C4-2B (cell line): ENCODE data around the gene TESK2.

Experiments used
- ZFX ChIP-seq: fragments of 450-650 bp; IDR thresholded peaks from 2 replicates; pipeline ENCODE4 v1.6.1; 2017
- TF ChIP-seq, protein P1 (sequence below): fragments of 450-650 bp; conservative IDR thresholded peaks from 2 replicates; pipeline ENCODE4 v1.5.1; 2017; ENCODE audit warnings: mild to moderate bottlenecking

DNA sequence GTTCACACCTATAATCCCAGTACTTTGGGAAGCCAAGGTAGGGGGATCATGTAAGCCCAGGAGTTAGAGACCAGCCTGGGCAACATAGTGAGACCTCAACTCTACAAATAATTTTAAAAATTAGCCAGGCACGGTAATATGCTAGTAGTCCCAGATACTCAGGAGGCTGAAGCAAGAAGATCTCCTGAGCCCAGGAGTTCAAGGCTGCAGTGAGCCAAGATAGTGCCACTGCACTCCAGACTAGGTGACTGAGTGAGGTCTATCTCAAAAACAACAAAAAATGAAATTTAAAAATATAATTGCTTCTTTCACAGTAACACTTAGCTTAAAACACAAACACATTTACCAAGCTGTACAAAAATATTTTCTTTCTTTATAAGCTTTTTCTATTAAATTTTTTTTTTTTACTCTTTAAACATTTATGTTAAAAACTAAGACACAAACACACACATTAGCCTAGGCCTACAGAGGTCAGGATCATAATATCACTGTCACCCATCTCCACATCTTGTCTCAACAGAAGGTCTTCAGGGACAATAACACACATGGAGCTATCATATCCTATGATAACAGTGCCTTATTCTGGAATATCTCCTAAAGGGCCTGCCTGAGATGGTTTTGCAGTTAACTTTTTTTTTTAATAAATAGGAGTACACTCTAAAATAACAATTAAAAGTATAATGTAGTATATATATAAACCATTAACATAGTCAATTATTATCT, 43.9 kb downstream of the TESK2 start:
- TF ChIP-seq, protein P1, sequence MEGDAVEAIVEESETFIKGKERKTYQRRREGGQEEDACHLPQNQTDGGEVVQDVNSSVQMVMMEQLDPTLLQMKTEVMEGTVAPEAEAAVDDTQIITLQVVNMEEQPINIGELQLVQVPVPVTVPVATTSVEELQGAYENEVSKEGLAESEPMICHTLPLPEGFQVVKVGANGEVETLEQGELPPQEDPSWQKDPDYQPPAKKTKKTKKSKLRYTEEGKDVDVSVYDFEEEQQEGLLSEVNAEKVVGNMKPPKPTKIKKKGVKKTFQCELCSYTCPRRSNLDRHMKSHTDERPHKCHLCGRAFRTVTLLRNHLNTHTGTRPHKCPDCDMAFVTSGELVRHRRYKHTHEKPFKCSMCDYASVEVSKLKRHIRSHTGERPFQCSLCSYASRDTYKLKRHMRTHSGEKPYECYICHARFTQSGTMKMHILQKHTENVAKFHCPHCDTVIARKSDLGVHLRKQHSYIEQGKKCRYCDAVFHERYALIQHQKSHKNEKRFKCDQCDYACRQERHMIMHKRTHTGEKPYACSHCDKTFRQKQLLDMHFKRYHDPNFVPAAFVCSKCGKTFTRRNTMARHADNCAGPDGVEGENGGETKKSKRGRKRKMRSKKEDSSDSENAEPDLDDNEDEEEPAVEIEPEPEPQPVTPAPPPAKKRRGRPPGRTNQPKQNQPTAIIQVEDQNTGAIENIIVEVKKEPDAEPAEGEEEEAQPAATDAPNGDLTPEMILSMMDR: no peak
- no peak for TF ChIP-seq ZFX
